GM12801 (cell line): ENCODE data around the gene PLEKHM2.

ENCODE experiments used
- CTCF ChIP-seq: IDR thresholded peaks from one replicate; pipeline ENCODE4 v1.5.1; 2011; ENCODE audit warnings: control low read depth; ENCODE audit not compliant: insufficient read length; ENCODE audit errors: extremely low read depth

The PLEKHM2 gene

GRCh38 chr1:15718199-15718601, 34.1 kb downstream of the PLEKHM2 start:
- TF ChIP-seq CTCF = no peak

- TF ChIP-seq CTCF = no peak
Observed at GRCh38 chr1:15719381-15720120, 35.4 kb downstream of the PLEKHM2 start.

DNA sequence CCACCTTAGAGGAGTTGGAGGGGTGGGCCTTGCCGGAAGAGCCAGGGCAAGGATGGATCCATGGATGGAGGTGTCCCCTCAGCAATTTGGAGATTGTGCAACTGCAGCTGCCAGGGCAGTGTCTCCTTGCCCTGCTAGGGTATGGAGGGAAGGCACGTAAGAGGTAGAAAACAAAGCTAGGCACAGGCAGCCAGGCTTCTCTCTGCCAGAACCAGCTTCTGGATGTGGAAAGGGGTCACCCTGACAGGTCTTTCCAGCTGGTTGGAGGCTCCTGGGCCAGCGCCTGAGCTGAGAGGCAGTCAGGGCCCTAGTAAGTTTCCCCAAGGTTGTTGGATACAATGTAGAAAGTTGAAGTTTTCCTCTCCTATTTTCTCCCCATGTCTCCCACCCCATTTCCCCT, 36.7 kb downstream of the PLEKHM2 start:
- no peak for TF ChIP-seq CTCF

DNA sequence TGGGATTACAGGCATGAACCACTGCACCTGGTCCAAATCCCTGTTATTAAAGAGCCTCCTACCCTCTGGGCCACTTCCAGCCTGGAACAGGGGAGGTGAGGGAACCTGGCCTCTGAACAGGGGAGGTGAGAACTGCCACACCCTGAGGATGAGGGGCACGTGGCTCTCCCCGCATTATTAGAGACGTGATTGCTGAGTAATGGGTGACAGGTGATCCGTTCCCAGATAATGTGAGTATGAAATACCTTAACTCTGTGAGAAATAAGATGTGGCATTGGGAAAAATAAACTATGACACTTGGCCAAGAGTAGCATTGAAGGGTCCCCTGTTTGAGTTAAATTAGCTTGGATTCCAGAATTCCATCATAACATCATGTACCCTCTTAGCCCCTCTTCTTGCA, 38.3 kb downstream of the PLEKHM2 start:
- TF ChIP-seq CTCF = no peak

GRCh38 chr1:15722836-15723532, 38.9 kb downstream of the PLEKHM2 start:
- no peak for TF ChIP-seq CTCF

DNA sequence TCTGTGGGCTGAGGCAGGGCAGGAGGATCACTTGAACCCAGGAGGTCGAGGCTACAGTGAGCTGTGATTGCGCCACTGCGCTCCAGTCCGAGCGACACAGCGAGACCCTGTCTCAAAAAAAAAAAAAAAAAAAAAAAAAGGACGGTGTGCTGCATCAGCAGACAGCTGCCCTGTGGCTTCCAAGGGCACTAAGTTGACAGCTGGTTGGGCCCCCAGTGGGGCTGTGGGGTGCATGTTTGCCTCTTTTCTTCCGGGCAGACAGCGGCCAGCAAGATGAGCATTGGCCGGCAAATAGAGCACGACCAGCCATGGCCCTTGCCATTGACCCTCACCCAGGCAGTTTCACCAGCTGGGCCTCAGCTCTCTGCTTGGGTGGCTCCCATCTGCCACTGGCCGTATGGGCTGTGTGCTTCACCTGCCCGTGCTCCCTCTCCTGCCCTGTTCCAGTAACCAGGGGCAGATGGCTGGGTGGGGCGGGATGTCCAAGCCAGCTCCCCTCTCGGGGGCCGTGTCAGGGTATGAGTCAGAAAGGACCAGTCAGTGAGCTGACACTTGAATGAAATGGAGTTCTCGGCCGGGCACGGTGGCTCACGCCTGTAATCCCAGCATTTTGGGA, 39.6 kb downstream of the PLEKHM2 start:
- TF ChIP-seq CTCF = no peak
